Neutrophil (primary cell): ENCODE measurements around the gene USP10.

Experiments
- H3K27ac ChIP-seq: fragments of 200-600 bp; sonication (generic); 2 replicates; pipeline ENCODE4 v1.5.1; 2016; ENCODE audit warnings: mild to moderate bottlenecking, moderate library complexity
- H3K27me3 ChIP-seq: fragments of 200-600 bp; sonication (generic); 2 replicates; pipeline ENCODE4 v1.6.0; 2016; ENCODE audit warnings: mild to moderate bottlenecking
- H3K36me3 ChIP-seq: fragments of 200-600 bp; sonication (generic); 2 replicates; pipeline ENCODE4 v1.5.1; 2017
- H3K4me1 ChIP-seq, 2 experiments: fragments of 200-600 bp in 1 of 2; sonication (generic) in 1 of 2; 1 replicate in 1 of 2; 2 replicates in 1 of 2; pipeline versions ENCODE4 v1.5.1 to v1.6.1; 2013 to 2016; ENCODE audit warnings: low read depth in 1 of 2, low read length in 1 of 2, mild to moderate bottlenecking in 1 of 2, moderate library complexity in 1 of 2; ENCODE audit not compliant: control insufficient read depth in 1 of 2, insufficient read depth in 1 of 2
- H3K4me3 ChIP-seq, 2 experiments: fragments of 200-600 bp in 1 of 2; sonication (generic) in 1 of 2; 1 replicate in 1 of 2; 2 replicates in 1 of 2; pipeline ENCODE4 v1.5.1; 2013 to 2016; ENCODE audit warnings: low read depth in 1 of 2, low read length in 1 of 2, mild to moderate bottlenecking in 1 of 2, moderate library complexity in 1 of 2
- H3K9me3 ChIP-seq: fragments of 200-600 bp; sonication (generic); 2 replicates; pipeline ENCODE4 v1.5.1; 2016
- TF ChIP-seq, protein P1 (sequence below): fragments of 200-600 bp; sonication (generic); IDR thresholded peaks from 2 replicates; pipeline ENCODE4 v1.5.1; 2016; ENCODE audit warnings: antibody characterized with exemption

Gene USP10

DNA sequence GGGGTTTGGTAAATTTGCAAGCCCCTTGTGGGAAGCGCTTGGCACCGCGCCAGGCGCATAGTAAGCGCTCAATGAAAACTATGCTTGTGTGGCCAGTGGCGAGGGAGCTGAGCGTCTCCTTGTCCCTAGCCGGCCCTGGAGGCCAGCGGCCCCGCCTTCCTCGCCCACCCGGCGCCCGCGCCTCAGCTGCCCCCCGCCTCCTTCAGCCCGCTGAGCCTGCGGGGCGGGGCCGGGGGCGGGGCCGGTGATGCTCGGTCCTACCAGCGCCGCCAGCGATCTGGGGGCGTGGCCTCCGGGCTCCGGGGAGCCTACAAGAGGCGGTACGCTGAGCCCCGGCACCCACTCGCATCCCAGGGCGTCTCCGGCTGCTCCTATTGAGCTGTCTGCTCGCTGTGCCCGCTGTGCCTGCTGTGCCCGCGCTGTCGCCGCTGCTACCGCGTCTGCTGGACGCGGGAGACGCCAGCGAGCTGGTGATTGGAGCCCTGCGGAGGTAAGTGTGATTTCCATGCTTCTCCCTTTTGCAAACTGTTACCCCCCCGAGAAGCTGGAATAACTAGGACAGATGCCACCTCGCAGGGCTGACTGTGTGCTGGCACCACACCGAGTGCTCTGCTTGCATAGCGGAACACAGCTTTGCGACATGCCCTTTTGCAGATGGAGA is 120.0 kb downstream of the USP10 start, which contains the start of gene CRISPLD2:
Gene CRISPLD2, plus strand, starts transcription at position 342 of the 661 bp plus-strand sequence. CDS start 18,511 bp downstream, outside the sequence.
- Histone ChIP-seq H3K27ac (peak within 1 kb of the TSS; percentile 48), H3K4me3 (peak within 1 kb of the TSS; percentile 75 to 81), H3K36me3 (peaks cover 21% of the 10 kb centered on the region), H3K27me3 (peaks cover 8% of the 10 kb centered on the region), H3K9me3 (no peaks in the 10 kb centered on the region), H3K4me1 (peaks cover 66 to 69% of the 10 kb centered on the region in 2 experiments)
- TF ChIP-seq, protein P1, sequence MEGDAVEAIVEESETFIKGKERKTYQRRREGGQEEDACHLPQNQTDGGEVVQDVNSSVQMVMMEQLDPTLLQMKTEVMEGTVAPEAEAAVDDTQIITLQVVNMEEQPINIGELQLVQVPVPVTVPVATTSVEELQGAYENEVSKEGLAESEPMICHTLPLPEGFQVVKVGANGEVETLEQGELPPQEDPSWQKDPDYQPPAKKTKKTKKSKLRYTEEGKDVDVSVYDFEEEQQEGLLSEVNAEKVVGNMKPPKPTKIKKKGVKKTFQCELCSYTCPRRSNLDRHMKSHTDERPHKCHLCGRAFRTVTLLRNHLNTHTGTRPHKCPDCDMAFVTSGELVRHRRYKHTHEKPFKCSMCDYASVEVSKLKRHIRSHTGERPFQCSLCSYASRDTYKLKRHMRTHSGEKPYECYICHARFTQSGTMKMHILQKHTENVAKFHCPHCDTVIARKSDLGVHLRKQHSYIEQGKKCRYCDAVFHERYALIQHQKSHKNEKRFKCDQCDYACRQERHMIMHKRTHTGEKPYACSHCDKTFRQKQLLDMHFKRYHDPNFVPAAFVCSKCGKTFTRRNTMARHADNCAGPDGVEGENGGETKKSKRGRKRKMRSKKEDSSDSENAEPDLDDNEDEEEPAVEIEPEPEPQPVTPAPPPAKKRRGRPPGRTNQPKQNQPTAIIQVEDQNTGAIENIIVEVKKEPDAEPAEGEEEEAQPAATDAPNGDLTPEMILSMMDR = no peak

- TF ChIP-seq, protein P1 = no peak
- Histone ChIP-seq H3K36me3 (peaks cover 21% of the 10 kb centered on the region), H3K4me3 (peak overlapping the region; percentile 75 to 81), H3K9me3 (no peaks in the 10 kb centered on the region), H3K27ac (peak overlapping the region; percentile 48), H3K27me3 (peaks cover 8% of the 10 kb centered on the region), H3K4me1 (peaks cover 66 to 69% of the 10 kb centered on the region in 2 experiments)
These were observed 120.5 kb downstream of the USP10 start for GRCh38 chr16:84820305-84820684.

DNA sequence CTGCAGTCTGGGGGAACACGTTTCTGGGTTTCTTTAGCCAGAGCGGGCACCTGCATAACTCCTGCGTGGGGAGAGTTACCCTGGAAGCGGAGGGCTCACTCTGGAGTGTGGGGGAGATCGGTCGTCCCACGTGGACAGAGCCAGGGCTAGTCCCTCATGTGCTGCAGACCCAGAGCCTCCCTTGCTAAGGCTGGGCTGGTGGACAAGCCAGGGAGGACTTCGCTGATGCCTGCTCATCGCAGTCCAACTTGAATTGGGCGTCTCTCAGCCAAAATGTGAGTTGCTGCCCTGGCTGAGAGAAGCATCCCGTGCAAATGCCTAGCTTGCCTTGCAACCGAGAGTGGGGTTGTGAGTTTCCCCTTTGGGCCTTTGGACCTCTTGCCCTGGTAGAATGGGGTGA is 121.0 kb downstream of the USP10 start:
- TF ChIP-seq, protein P1 = no peak
- peak overlapping the region; percentile 48 for H3K27ac ChIP-seq
- H3K4me1 ChIP-seq = peaks cover 65 to 69% of the 10 kb centered on the region in 2 experiments
- H3K27me3 ChIP-seq = peaks cover 8% of the 10 kb centered on the region
- peak overlapping the region; percentile 75 to 81 for H3K4me3 ChIP-seq
- no peaks in the 10 kb centered on the region for H3K9me3 ChIP-seq
- H3K36me3 ChIP-seq = peaks cover 21% of the 10 kb centered on the region

DNA sequence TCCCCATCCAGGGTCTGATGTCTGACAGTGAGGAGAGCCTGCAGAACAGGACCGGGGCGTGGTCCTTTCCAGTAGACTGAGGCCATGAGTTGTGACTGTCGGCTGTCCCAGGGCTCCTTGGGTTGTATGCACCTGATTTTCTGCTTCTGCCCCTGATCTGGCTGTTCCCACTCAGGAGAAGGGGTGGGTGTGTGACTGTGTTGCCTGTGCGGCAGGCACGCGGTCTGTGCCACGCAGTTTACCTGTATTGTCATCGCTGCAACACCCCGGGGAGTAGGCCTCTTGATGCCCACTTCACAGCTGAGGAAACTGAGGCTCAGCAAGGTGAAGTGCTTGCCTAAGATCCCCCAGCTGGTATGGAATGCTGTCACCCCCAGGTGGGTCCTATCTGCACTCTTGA is 121.4 kb downstream of the USP10 start:
- Histone ChIP-seq H3K36me3 (peaks cover 24% of the 10 kb centered on the region), H3K27me3 (peaks cover 8% of the 10 kb centered on the region), H3K9me3 (no peaks in the 10 kb centered on the region), H3K27ac (peak overlapping the region; percentile 48), H3K4me3 (peak overlapping the region; percentile 75 to 81), H3K4me1 (peaks cover 66 to 73% of the 10 kb centered on the region in 2 experiments)
- TF ChIP-seq, protein P1 = no peak

DNA sequence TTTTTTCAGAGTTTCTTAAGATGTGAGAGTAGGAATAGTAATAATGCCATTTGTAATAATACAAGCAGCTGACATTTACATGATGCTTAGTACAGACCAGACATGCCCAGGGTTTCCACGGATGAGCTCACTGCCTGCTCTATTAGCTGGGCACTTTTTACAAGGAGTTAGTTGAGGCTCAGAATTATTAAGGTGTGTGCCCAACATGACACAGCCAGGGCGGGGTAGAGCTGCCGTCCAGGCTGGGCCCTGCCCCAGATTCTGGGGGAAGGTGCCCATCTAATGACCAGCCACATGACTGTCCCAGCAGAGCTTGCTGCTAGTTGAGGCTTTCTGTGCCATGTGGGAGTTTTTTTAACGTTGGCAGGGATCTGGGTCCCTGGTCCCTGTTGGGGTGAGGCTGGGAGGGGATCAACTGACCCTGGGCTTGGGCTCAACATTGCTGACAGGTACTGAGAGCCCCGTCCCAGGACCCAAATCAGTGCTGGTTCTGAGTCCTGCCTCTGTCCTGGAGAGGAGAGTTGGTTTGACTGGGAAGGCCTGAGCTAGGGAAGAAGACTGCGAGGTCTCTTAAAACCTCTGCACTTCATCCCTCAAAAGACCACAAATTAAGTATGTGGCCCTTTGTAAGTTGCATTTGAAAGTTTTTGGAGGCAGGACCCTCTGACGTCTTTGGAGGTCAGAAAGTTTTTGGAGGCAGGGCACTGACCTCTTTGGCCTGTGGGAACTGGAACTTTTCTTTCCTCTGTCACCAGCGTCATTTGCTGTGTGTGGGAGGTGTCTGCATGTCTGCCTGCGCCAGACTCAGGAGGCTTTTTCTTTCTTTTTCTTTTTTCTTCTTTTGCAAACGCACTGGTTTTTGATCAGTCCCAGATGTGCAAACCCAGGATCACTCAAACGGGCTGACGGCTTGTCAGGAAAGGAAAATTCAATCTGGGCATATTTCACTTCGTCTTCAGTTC is 122.2 kb downstream of the USP10 start:
- Histone ChIP-seq H3K27ac (peak overlapping the region; percentile 67), H3K36me3 (peaks cover 30% of the 10 kb centered on the region), H3K27me3 (peaks cover 8% of the 10 kb centered on the region), H3K4me3 (peak overlapping the region; percentile 75 to 81), H3K9me3 (no peaks in the 10 kb centered on the region), H3K4me1 (peaks cover 75 to 81% of the 10 kb centered on the region in 2 experiments)
- TF ChIP-seq, protein P1 = no peak
